Progenitor cell of endocrine pancreas (in vitro differentiated cells): Measurements from ENCODE around the gene ZNF329. TPM values are rescaled to one million over a fixed set of nuclear protein-coding genes. Genes with fewer than 3 reads are reported as not detected.

Source experiments
- DNase-seq: peaks from one replicate; pipeline ENCODE4 v3.0.0; 2021; ENCODE audit warnings: low spot score; ENCODE audit not compliant: unreplicated experiment
- H3K27ac Mint-ChIP-seq: 2 replicates; pipeline ENCODE4 v1.8.0; 2021; ENCODE audit warnings: mild to moderate bottlenecking, moderate library complexity, mixed read lengths
- H3K27me3 Mint-ChIP-seq: 2 replicates; pipeline ENCODE4 v1.8.0; 2021; ENCODE audit warnings: mixed read lengths
- H3K36me3 Mint-ChIP-seq: 2 replicates; pipeline ENCODE4 v1.8.0; 2022; ENCODE audit warnings: mixed read lengths; ENCODE audit not compliant: insufficient read depth
- H3K4me1 Mint-ChIP-seq: 2 replicates; pipeline ENCODE4 v1.8.0; 2021; ENCODE audit warnings: low read depth, mixed read lengths
- H3K4me3 Mint-ChIP-seq: 2 replicates; pipeline ENCODE4 v1.8.0; 2021; ENCODE audit warnings: low read depth, mild to moderate bottlenecking, moderate library complexity, mixed read lengths
- H3K9me3 Mint-ChIP-seq: 2 replicates; pipeline ENCODE4 v1.8.0; 2021; ENCODE audit warnings: low read depth, mixed read lengths
- total RNA-seq: library from RNA; stranded (reverse); gene quantifications from 2 replicates; pipeline ENCODE4 v1.2.1, GENCODE V29; 2021
- TF ChIP-seq, protein P1 (sequence below): fragments of 200-600 bp; sonication (generic); IDR thresholded peaks from one replicate; pipeline ENCODE4 v1.5.0; 2021; ENCODE audit warnings: antibody characterized with exemption, mild to moderate bottlenecking; ENCODE audit not compliant: unreplicated experiment

Gene ZNF329
- total RNA-seq, 1 donor from 2014 or later: 17.0 TPM

DNA sequence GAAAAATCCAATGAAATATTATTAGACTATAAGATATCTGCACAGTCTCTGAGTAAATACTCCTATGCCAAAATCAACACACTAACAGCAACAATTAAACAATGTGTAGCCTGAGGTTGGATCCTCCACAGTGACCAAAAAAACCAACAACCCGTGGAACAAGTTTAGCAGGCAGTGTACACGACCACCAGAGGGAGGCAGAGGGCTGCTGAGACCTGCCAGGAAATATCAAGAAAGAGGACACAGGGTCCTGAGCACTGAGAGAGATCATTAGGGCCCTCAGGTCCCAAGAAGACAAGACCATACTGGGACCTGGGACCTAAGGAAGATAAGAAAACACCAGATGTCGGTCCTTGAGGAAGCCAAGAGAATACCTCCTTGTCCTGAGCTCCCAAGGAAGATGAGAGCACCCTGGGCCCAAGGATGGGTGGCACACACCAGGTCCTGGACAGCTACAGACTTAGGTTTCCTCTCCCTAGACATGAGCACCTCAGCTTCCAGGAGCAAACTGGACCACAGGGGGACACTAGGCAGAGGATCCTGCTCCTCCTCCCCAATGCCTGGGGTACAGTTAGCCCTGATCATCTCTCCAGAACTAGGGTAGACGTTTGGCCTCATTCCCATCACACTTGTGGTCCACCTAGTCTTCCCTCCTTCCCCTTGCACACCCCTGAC lies 31.4 kb upstream of the ZNF329 start:
- TF ChIP-seq, protein P1, sequence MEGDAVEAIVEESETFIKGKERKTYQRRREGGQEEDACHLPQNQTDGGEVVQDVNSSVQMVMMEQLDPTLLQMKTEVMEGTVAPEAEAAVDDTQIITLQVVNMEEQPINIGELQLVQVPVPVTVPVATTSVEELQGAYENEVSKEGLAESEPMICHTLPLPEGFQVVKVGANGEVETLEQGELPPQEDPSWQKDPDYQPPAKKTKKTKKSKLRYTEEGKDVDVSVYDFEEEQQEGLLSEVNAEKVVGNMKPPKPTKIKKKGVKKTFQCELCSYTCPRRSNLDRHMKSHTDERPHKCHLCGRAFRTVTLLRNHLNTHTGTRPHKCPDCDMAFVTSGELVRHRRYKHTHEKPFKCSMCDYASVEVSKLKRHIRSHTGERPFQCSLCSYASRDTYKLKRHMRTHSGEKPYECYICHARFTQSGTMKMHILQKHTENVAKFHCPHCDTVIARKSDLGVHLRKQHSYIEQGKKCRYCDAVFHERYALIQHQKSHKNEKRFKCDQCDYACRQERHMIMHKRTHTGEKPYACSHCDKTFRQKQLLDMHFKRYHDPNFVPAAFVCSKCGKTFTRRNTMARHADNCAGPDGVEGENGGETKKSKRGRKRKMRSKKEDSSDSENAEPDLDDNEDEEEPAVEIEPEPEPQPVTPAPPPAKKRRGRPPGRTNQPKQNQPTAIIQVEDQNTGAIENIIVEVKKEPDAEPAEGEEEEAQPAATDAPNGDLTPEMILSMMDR: peak; percentile 34
- Mint-ChIP-seq H3K36me3 (peaks cover 58% of the 10 kb centered on the region), H3K27me3 (no peaks in the 10 kb centered on the region), H3K9me3 (peaks cover 36% of the 10 kb centered on the region), H3K4me1 (no peaks in the 10 kb centered on the region), H3K4me3 (peak overlapping the region; percentile 95), H3K27ac (peak overlapping the region; percentile 100)
- no peak for DNase-seq

- no peak for DNase-seq
- no peak overlapping the region for H3K27ac Mint-ChIP-seq
- no peaks in the 10 kb centered on the region for H3K4me1 Mint-ChIP-seq
- peaks cover 5% of the 10 kb centered on the region for H3K36me3 Mint-ChIP-seq
- TF ChIP-seq, protein P1: no peak
- no peaks in the 10 kb centered on the region for H3K27me3 Mint-ChIP-seq
- H3K9me3 Mint-ChIP-seq: peaks cover 26% of the 10 kb centered on the region
- no peak overlapping the region for H3K4me3 Mint-ChIP-seq
Measured at GRCh38 chr19:58170860-58171259, 20.3 kb upstream of the ZNF329 start.

- TF ChIP-seq, protein P1: no peak
- Mint-ChIP-seq H3K36me3 (peaks cover 10% of the 10 kb centered on the region), H3K9me3 (peaks cover 27% of the 10 kb centered on the region), H3K4me1 (no peaks in the 10 kb centered on the region), H3K27me3 (no peaks in the 10 kb centered on the region), H3K4me3 (no peak overlapping the region), H3K27ac (no peak overlapping the region)
- DNase-seq: no peak
Measured at GRCh38 chr19:58166708-58167280, 16.2 kb upstream of the ZNF329 start.

DNA sequence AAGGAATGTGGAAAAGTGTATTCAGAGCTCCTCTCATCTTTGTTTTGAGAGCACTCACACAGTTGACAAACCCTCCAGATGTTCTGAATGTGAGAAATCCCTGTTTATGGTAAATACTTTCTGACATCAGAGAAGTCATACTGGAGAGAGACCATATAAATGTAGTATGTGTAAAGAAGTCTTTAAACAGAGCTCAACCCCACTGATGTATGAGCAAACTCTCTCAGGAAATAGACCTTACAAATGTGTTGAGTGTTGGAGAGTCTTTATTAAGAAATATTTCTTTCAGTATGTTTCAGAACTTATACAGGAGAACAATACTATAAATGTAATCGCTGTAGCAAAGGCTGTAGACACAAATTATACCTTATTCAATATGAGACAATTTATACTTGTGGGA lies 15.7 kb upstream of the ZNF329 start:
- peaks cover 28% of the 10 kb centered on the region for H3K9me3 Mint-ChIP-seq
- H3K36me3 Mint-ChIP-seq: peaks cover 10% of the 10 kb centered on the region
- no peak overlapping the region for H3K27ac Mint-ChIP-seq
- H3K27me3 Mint-ChIP-seq: no peaks in the 10 kb centered on the region
- no peak overlapping the region for H3K4me3 Mint-ChIP-seq
- H3K4me1 Mint-ChIP-seq: no peaks in the 10 kb centered on the region
- TF ChIP-seq, protein P1: no peak
- DNase-seq: no peak

DNA sequence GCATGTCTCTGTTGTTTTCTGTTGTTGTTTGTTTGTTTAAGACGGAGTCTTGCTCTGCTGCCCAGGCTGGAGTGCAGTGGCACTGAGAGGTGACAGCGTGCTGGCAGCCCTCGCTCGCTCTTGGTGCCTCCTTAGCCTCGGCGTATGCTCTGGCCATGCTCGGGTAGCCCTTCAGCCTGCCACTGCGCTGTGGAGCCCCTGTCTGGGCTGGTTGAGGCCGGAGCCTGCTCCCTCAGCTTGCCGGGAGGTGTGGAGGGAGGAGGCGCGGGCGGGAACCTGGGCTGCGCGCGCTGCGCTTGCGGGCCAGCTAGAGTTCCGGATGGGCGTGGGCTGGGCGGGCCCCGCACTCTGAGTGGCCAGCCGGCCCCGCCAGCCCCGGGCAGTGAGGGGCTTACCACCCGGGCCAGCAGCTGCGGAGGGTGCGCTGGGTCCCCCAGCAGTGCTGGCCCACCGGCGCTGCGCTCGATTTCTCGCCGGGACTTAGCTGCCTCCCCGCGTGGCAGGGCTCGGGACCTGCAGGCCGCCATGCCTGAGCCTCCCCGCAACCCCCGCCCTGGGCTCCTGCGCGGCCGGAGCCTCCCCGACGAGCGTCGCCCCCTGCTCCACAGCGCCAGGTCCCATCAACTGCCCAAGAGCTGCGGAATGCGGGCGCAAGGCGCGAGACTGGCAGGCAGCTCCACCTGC lies 6.6 kb upstream of the ZNF329 start:
- DNase-seq: no peak
- peaks cover 7% of the 10 kb centered on the region for H3K36me3 Mint-ChIP-seq
- H3K27ac Mint-ChIP-seq: no peak overlapping the region
- H3K4me3 Mint-ChIP-seq: no peak overlapping the region
- H3K27me3 Mint-ChIP-seq: no peaks in the 10 kb centered on the region
- TF ChIP-seq, protein P1: no peak
- peaks cover 9% of the 10 kb centered on the region for H3K9me3 Mint-ChIP-seq
- H3K4me1 Mint-ChIP-seq: peaks cover 6% of the 10 kb centered on the region
